ENCODE measurements around the gene OBP2B.
"Not testable (repeated sequence)": the region's sequence is repeated elsewhere in the genome, so short reads cannot be mapped to it uniquely, and the experiment has no call there.

The OBP2B gene
- total RNA-seq: 0 to 0.09 (median 0) reads per million in 18 experiments

- not testable (repeated sequence) for DNase-seq
Measured at GRCh38 chr9:133208880-133209300, at the start of gene OBP2B. Gene OBP2B, minus strand, starts transcription at chr9:133209250. Its CDS starts 51 bp downstream, at chr9:133209199.

DNA sequence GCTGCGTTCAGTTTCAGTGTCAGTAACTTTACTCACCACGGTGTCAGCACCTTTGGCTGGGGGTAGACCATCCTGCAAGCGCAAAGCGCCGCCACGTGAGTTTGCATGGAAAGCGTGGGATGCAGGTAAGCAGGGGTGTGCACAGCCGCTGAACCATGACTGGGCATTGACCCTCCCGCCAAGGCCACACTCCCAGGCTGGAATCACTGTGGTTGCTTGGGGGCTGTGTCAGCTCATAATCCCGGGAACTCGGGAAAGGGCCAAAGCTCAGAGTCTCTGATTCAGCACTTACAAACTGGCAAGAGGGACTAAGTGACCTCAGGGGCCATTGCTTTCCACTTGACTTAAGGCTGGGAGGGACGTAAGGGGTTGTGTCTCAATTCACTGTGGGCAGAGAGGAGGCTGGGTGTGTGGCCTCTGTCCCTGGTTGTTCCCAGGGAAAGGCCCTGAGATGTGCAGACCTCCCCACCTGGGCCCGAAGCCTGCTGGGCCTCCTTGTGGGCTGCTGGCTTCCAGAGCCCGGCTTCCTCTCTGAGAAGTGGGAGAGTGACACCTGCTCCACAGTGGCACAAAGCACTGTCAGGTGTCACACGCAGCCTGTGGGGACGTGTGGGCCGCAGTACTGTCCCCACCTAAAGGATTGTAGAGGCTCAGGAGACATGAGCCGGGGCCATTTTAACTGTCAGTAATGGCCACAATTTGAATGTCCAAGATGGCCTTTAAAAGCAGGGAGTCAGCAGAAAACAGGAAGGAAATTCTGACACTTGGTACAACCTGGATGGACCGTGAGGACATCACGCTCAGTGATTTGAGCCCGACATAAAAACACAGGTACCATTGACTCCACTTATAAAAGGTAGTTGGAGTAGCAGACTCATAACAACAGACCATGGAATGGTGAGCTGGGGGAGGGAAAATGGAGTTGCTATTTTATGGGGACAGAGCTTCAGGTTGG lies 49.3 kb upstream of the OBP2B start:
- DNase-seq: no peak

DNA sequence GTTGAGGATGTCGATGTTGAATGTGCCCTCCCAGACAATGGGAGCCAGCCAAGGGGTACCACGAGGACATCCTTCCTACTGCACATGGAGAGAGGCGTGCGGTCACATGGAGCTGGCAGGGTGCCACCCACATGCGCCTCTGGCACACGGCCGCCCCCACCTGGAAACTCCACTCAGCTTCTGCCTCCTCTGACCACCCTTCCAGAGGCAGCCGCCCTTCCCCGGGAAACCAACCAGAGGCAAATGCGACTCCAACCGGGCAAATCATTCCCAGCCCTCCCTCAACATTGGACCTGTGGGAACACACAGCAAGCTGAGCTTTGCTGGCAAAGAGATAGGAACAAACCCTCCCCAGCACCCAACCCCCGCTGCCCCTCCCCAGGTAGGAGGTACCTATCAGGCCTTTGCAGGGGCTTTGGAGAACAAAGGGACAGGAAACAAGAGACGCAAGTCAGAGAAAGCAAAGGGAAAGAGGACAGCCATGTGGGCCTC lies 48.5 kb upstream of the OBP2B start:
- DNase-seq: no peak

GRCh38 chr9:133256686-133257091 lies 47.6 kb upstream of the OBP2B start:
- no peak for DNase-seq

DNA sequence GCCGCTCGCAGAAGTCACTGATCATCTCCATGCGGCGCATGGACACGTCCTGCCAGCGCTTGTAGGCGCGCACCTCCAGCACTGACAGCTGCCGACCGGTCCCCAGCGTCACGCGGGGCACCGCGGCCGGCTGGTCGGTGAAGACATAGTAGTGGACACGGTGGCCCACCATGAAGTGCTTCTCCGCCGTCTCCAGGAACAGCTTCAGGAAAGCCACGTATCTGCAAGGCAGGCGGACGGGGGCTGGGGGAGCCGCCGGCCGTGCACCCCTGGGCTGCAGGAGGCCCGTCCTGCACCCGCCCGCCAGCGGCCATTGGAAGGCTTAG lies 47.0 kb upstream of the OBP2B start:
- DNase-seq: no peak

GRCh38 chr9:133255371-133256135 lies 46.5 kb upstream of the OBP2B start:
- no peak for DNase-seq

DNA sequence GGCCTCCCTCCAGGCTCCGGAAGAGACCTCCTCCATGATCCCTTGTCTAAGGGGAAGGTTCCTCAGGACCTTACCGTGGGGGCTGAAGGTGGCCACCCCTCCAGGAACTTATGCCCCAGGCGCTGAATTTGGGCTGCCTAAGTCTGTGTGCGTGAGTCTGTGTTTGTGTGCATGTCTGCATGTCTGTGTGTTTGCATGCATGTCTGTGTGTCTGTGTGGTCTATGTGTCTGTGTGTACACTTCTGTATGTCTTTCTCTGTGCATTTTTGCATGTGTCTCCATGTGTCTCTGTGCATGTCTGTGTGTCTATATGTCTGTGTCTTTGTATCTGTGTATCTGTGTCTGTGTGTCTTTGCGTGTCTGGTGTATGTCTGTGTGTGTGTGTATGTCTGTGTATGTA lies 45.4 kb upstream of the OBP2B start:
- DNase-seq: no peak

DNA sequence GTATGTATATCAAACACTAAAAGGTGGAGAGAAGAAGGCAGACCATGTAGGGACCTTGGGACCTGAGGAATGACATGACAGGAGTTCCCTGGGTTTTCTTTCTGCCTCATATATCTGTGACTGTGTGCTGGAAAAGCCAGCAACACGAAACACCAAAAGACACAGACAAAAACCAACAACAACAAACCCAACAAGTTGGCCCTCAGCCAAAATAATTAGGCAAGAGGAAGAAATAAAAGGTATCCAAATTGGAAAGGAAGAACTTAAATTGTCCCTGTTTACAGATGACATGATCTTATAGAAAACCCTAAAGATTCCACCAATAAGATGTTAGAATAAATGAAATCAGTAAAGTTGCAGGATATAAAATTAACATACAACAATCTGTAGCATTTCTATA lies 44.2 kb upstream of the OBP2B start:
- no peak for DNase-seq

DNA sequence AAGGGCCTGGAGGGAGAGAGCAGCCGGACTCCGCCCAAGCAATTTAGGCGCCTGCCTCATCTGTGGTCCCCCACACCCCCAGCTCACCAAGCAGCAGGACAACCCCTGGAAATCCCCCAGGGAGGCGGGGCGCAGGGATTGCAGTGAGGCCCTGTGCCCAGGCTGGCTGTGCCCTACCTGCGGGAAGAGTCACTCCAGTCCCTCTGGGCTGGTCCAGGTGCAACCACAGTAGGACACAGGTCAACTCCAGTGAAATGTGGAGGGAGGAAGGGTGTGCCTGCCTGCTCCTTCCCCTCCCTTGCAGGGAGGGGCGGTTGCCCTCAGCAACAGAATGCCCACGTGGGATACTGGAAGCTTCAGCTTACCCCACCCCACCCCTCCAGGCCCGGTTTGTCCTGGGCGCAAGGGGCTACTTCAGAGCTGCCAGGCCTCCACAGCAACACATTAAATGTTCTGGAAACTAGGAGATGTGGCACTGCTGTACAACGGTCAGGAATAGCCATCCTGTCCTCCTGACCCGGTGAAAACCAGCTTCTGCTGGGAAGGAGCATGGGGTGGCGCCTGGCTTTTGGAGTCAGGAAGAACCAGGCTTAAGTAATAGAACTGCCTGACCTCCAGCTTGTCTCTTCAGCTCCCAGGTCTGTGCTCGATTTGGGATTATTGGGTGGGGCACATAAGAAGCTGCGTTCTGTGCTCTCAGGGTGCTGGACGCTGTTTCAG lies 43.4 kb upstream of the OBP2B start:
- no peak for DNase-seq

- DNase-seq: no peak
Measured at GRCh38 chr9:133251773-133252172, 42.7 kb upstream of the OBP2B start.

DNA sequence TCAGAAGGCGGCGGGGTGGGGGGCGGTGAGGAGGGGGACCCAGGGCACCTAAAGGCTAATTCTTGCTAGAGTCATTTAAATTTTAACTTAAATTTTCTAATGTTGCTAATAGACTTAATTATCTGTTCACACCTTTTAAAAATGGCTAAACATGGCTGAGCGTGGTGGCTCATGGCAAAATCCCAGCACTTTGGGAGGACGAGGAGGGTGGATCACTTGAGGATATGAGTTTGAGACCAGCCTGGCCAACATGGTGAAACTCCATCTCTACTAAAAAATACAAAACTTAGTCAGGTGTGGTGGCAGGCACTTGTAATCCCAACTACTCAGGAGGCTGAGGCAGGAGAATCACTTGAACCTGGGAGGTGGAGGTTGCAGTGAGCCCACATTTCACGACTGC lies 42.2 kb upstream of the OBP2B start:
- DNase-seq: not testable (repeated sequence)

DNA sequence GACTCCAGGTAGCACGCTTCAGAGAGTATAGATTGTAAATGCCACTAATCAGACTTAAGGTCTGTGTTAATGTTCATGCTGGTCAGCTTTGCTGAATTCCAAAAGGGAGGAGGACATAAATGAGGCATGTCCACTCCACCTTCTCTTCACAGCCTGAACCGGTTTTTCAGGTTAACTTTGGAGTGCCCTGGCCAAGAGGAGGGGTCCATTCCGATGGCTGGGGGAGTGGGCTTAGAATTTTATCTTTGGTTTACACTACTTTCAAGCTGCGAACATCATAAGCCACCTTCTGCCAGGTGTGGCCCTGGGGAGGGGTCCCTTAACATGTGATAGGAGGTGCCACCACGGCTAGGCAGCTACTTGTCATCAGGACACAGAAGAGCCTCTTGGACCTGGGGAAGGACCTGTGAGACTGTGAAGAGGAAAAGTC lies 41.7 kb upstream of the OBP2B start:
- DNase-seq: no peak

- DNase-seq: no peak
Measured at GRCh38 chr9:133249337-133249736, 40.3 kb upstream of the OBP2B start.

DNA sequence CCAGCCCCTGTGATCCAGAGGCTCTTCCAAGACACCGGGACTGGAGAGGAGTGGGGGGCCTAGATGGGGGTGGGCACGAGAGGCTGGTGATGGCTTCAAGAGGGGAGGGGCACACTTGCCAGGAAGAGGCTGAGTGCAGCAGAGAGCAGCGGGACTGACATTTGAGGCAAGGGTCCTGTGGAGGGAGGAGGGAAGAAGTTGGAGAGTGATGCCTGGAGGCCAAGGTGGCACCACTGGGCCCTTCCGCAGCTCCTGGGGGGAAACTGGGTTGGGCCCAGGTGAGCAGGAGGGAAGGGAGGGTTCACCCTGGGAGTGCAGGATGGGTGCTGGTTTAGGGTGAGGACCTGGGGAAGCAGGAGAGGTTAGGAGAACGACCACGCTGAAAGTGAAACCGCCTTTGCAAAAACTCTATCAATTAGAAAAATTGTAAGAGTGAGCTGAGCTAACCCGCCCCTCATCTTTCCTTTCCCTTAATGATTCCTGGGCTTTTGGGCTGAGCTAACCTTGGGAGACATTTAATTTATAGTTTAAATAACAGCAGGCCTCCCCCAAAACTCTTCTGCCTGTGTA lies 39.8 kb upstream of the OBP2B start:
- no peak for DNase-seq

- DNase-seq: no peak
Measured at GRCh38 chr9:133247632-133248031, 38.6 kb upstream of the OBP2B start.

- no peak for DNase-seq
Measured at GRCh38 chr9:133246991-133247390, 37.9 kb upstream of the OBP2B start.

DNA sequence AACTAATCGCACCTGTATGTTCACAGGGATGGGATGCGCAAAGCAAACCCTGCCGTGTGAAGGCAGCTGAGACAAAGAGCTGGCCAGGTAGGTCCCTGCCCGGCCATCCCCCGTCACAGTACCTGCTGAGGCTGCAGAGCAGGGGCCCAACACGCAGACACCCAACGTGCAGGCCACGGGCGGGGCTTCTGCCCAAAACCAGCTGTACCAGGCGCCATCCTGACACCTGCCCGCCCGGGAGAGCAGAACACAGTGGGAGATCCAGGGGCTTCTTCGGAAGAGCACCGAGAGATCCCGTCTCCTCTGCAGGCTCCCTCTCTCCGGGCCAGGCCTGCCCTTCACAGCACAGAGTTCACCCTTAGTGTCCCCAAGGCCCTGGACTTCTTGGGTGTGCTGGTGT lies 37.5 kb upstream of the OBP2B start:
- no peak for DNase-seq

- DNase-seq: no peak
Measured at GRCh38 chr9:133242991-133243390, 33.9 kb upstream of the OBP2B start.

DNA sequence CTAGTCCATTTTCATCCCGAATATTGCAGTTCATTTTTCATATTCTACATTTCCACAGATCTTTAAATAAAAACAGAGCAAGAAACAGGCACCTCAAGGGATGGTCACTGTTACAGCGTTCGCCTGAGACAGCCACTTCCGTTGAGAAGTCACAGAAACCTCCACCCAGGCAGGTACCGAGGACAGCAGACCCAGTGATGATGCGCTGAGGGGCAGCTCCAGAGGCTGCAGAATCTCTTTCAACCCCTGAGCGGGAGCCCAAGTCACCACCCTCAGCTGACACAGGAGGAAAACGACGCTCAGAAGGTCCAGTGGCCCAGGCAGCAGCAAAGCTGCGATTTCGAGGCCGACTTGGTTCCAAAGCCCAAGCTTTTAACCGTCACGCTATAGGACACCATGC lies 33.2 kb upstream of the OBP2B start:
- DNase-seq: no peak

GRCh38 chr9:133239533-133240090 lies 30.6 kb upstream of the OBP2B start:
- no peak for DNase-seq

DNA sequence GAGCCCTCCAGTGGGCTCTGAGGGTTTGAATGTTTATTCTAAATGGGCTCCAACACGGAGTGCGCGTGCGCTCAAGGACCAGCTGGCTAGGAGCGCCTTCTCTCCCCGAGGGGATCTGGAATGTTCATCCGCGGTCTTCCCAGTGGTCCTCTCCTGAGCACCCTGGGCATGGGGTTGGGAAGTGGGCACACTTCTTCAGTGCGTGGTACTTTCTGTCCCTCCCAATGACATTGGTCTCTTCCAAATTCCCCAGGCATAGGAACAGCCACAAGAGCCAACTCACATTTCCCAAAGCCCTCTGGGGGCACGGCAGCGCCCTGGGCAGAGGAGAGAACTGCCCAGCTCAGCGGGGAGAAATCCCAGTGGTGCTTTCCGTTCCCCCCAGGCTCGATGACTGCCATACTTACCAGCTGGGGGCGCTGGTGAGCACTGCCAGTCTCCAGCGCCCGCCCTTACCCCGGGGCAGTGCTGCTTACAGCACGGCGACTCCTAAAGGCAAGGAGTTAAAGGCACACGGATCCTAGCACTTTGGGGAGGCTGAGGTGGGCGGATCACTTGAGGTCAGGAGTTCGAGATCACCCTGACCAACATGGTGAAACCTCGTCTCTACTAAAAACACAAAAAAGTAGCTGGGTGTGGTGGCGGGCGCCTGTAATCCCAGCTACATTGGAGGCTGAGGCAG lies 29.9 kb upstream of the OBP2B start:
- peak; percentile 79 to 80 for DNase-seq

Data from inflammatory macrophage (primary cell).